Measurements from ENCODE around the gene SPRYD3.

DNA sequence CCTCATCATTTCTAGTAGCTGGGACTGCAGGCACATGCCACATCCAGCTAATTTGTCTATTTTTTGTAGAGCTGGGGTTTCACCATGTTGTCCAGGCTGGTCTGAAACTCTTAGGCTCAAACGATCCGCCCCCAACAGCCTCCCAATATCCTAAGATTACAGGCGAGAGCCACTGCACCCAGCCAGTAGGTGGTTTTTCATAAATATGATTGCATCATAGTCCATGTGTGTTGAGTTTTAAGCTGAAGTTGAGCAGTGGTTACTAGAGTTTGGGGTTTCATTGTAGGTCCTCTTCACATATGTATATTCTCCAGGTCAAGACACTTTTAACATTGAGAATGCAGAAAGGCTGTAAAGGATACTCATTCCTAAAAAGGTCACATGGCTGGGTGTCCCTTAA lies 42.4 kb downstream of the SPRYD3 start:
- TF ChIP-seq EZH2phosphoT487 (IDR thresholded peaks at IDR 0.05; ENCODE audit: borderline replicate concordance), result no peak
- TF ChIP-seq, protein P1, sequence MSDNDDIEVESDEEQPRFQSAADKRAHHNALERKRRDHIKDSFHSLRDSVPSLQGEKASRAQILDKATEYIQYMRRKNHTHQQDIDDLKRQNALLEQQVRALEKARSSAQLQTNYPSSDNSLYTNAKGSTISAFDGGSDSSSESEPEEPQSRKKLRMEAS (IDR thresholded peaks at IDR 0.05), result no peak
- TF ChIP-seq EZH2 (IDR thresholded peaks at IDR 0.05), result no peak
- no peak for TF ChIP-seq SP1 (IDR thresholded peaks at IDR 0.05; ENCODE audit: low read depth)
